ENCODE data around the gene CHPT1.

Gene CHPT1

DNA sequence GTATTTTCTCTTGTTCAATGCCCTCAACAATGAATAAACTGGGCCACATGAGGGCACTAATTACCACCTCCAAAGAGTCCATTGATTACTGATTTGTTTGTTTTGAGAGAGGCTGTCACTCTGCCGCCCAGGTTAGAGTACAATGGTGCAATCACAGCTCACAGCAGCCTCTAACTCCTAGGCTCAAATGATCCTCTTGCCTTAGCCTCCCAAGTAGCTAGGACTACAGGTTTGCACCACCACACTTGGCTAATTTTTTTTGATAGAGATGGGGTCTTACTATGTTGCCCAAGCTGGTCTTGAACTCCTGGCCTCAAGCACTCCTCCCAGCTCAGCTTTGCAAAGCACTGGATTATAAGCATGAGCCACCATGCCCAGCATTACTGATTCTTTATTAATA, 70.1 kb downstream of the CHPT1 start:
- FAIRE-seq: no peak

DNA sequence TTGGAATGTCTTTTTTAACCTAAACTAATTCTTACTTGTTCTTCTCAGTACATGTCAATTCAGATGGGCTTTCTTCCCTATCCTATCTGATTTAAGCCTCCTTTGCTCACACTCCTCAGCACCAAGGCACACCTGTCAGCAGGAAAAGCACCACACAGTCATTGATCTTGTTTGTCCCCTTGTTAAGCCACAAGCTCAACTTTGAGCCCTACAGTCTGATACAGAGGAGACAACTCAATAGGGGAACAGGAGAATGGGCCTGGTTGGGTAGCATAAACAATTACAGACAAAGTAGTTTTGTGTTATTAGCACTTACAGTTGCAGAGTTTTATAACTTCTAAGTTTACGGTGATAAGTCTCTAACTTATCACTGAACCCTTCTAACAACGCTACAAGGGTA, 71.3 kb downstream of the CHPT1 start:
- FAIRE-seq: no peak

DNA sequence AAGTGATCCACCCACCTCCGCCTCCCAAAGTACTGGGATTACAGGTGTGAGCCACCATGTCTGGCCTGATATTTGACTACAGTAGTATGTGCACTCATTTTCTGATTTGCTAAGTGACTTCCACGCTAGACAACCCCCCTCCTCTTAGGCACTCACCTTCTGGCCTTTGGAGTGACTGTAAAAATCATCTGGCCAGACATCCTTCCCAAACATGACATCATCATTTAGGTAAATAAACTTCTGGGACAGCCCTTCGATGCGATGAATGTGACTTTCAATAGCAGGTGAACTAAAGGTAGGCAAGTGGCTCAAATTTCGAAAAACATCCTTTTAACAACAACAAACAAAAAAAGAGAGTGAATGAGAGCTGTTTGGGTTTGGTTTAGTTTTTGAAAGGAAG, 72.4 kb downstream of the CHPT1 start:
- no peak for FAIRE-seq

GRCh38 chr12:101772012-101772775, 74.8 kb downstream of the CHPT1 start:
- no peak for FAIRE-seq

- FAIRE-seq: peak; percentile 89
Measured at GRCh38 chr12:101773650-101774162, 76.3 kb downstream of the CHPT1 start.

DNA sequence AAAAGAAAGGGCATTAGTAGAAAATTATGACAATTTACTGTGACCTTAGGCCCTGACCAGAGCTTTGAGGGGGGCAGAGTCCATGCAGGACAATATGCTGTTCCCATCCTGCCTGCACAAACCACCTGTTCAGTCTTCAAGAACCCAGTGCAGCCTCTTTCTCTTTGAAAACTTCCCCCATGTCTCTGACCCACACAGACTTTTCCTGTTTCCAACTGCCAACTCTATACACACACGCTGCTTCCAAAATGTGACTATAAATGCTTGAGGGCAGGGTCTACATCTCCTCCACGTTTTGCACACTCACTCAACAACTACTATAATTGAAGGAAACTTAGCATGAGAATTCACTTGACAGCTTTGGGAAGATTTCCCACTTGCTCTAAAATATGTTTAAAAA, 78.4 kb downstream of the CHPT1 start:
- no peak for FAIRE-seq

DNA sequence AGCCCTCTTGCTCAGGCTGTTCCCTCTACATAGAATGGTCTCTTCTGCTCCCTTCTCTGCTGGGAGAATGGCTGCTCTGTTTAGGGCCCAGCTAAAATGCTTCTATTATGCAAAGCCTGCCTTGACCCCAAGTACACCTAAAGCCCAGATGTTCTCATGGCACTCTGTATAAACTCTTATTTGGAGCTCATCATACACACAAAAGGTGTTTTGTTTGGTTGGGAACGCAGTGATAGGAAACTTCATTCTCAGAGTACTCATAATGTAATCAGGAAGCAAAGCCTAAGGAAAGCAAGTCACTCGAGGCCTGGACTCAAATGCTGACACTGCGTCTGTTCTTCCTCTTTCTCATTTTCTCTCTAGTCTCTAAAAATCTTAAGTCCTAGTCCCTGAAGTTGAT, 80.0 kb downstream of the CHPT1 start:
- FAIRE-seq: no peak

DNA sequence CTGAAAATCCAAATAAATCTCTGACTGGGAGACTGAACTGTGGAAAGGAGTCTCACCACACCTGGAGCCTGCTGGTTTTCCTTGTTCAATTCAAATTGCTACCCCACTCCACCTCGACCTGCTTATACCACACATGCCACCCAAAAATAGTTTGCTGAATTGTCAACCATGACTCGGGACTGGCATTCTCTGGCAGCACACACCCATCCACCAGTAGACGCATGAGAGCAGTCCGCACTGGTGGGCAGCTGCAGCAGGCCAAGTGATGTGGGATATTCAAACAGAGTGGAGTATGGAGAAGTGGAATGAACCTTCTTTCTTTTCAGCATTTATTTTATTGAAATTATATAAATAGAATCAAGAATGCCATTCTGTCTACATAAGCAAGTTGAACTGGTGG, 80.5 kb downstream of the CHPT1 start:
- no peak for FAIRE-seq
